HS-27A (cell line): ENCODE measurements around the gene CNN2.

Source experiments
- DNase-seq: peaks from one replicate; pipeline ENCODE4 v3.0.0-alpha.2; 2012; ENCODE audit warnings: low read depth, missing footprints

The CNN2 gene

DNA sequence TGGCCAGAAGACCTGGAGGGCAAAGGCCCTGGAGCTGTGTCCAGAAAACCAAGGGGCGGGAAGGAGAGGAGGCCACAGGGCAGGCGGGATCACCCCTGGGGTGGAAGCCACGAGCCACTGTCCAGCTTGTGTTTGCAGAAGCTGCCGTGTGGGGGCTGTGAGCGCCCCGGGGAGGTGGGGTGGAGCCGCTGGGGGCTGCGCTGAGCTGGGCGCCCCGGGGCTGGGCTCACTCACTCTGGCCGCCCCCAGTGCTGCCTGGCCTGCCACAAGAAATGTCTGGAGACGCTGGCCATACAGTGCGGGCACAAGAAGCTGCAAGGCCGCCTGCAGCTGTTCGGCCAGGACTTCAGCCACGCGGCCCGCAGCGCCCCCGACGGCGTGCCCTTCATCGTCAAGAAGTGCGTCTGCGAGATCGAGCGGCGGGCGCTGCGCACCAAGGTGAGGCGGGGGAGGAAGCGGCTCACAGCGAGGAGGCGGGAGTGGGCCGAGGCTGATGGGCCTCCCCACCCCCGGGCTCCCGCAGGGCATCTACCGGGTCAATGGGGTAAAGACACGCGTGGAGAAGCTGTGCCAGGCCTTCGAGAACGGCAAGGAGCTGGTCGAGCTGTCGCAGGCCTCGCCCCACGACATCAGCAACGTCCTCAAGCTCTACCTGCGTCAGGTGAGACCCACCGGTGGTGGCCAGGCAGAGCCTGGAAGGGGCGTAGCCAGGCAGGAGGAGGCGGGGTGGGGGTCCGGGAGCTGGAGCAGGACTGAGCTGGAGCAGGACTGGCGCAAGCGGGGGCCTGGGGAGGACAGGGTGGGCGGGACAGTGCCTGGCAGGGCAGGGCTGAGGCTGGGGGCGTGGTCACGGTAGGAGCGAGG is 55.1 kb downstream of the CNN2 start:
- no peak for DNase-seq

DNA sequence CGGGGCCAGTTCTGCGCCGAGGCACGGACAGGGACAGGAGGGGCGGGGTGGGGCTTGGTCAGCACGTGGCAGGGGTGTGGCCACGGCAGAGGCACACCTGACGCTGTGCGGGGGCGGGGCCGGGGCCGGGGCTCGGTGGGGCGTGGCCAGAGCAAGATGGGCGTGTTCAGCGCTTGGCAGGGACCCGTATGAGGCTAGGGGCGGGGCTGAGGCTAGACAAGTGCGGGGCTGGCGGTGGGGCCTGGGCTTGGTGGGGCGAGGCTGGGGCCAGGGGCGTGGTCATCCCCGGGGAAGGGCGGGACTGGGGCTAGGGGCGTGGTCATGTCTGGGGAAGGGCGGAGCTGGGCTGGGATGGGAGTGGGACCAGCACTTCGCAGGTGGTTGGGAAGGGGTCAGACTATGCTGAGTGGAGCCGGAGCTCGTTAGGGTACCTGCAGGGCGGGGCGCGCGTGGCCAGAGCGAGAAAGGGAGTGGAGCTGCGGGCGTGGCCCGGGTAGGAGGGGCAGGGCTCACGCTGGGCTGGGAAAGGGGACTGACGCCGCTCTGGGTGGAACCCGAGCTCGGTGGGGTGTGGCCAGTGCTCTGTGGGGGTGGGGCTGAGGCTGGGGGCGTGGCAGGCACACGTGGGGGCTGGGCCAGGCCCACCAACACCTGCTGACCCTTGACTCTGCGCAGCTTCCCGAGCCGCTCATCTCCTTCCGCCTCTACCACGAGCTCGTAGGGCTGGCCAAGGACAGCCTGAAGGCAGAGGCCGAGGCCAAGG is 55.9 kb downstream of the CNN2 start:
- no peak for DNase-seq

DNA sequence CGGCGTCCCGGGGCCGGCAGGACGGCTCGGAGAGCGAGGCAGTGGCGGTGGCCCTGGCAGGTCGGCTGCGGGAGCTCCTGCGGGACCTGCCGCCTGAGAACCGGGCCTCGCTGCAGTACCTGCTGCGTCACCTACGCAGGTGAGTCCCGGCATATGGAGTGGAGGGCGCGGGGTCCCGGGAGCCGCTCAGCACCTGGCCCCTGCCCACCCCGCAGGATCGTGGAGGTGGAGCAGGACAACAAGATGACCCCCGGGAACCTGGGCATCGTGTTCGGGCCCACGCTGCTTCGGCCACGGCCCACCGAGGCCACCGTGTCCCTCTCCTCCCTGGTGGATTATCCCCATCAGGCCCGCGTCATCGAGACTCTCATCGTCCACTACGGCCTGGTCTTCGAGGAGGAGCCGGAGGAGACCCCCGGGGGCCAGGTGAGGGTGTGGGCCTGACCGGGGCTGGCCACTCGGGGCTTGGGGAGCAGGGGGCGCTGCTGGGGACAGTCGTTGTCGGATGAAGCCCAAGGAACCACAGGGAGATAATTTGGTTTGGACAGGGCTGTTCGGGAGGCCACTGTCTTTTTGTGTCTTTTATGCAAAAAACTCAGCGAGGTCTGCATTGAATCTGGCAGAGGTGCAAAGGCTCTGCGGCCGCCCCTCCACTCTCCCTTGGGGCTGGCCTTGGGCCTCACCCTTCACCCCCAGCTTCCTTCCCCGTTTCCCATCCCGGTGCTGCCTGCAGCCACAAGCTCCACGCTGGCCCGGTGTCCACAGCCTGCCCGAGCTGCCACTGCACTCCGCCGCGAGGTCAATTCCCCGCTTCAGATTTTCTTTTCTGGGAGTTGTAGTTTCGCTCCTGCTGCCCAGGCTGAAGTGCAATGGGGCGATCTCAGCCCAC is 56.8 kb downstream of the CNN2 start:
- DNase-seq, result no peak

DNA sequence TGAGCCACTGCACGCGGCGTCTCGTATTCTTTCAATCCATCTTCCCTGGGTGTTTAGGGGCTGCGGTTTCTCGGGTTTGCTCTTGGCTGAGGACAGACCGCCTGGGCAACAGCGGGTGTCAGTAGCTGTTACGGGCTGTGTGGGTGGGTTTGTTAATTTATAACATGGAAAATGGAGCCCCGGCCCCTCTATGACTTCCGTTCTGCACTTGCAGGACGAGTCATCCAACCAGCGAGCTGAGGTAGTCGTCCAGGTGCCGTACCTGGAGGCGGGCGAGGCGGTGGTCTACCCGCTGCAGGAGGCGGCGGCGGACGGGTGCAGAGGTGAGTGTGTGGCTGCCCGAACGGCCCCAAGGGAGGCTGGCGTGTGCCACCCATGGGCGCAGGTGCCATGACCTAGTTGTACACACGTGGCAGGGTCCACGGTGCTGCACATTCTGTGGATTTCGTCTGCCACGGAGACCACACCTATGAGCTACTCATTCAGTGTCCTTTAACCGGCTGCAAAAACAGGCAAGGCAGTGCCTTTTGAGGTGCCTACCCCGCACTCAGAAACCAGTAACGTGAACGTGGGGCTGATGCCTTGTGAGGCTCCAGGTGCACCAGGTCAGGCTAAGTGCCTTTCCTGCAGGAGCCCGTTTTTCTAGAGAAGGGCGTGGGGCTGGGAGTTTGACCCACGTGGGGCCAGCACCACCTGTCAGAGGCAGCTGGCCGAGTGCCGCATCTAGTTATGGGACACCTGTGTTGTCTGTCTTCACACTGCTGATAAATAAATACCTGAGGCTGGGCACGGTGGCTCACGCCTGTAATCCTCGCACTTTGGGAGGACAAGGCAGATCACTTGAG is 57.8 kb downstream of the CNN2 start:
- DNase-seq, result no peak

DNA sequence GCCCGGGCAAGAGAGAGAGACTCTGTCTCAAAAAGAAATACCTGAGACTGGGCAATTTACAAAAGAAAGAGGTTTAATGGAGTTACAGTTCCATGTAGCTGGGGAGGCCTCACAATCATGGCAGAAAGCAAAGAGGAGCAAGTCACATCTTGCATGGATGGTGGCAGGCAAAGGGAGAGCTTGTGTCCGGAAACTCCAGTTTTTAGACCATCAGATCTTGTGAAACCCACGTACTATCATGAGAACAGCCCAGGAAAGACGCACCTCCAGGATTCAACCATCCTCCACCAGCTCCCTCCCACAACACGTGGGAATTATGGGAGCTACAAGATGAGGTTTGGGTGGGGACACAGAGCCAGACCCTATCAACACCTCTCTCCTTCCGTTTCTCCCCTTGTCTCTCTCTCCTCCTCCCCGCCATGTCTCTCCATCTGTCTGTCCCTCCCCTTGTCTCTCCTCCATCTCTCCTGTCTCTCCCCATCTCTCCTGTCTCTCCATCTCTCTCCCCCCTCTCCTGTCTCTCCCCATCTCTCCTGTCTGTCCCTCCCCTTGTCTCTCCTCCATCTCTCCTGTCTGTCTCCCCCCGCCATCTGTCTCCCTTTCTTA is 58.7 kb downstream of the CNN2 start:
- DNase-seq, result no peak

DNA sequence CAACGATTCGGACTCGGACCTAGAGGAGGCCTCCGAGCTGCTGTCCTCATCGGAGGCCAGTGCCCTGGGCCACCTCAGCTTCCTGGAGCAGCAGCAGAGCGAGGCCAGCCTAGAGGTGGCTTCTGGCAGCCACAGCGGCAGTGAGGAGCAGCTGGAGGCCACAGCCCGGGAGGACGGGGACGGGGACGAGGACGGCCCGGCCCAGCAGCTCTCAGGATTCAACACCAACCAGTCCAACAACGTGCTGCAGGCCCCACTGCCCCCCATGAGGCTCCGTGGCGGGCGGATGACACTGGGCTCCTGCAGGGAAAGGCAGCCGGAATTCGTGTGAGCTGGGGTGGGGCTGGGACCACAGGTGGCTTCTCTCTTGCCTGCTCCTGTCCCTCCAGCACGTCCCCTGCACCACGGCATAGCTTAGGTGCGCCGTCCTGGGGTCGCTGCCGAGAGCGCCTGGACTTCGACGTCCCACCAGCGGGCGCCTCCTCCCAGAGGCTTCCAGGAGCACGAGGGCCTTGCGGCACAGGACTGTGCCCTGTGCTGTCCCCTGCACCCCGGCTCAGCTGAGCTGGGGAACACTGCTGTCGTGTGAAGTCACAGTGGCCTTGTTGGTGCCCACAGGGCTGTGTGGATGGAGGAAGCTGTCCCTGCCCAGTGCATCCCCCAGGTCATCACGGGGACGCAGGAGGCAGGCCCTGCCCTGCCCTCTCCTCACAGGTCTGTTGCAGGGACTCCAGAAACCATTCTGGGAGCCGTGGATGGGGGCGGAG is 59.5 kb downstream of the CNN2 start:
- DNase-seq, result no peak

DNA sequence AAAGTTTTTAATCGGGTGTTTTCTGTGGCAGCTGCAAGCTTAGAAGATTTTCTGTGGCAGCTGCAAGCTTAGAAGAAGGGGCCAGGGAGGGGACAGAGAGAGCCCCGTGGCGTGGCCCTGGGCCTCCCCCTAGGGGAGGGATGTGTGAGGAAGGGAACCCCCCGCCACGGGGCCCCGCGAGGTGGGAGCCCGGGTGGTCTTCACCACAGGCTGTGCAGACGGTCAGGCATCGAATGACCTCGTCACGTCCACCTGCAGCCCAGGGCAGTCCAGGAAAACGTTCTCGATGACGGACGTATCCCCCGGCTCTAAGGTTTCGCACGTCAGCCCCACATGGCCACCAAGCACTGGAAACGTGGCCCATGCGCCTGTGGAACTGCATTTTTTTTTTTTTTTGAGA is 60.2 kb downstream of the CNN2 start:
- DNase-seq, result no peak

DNA sequence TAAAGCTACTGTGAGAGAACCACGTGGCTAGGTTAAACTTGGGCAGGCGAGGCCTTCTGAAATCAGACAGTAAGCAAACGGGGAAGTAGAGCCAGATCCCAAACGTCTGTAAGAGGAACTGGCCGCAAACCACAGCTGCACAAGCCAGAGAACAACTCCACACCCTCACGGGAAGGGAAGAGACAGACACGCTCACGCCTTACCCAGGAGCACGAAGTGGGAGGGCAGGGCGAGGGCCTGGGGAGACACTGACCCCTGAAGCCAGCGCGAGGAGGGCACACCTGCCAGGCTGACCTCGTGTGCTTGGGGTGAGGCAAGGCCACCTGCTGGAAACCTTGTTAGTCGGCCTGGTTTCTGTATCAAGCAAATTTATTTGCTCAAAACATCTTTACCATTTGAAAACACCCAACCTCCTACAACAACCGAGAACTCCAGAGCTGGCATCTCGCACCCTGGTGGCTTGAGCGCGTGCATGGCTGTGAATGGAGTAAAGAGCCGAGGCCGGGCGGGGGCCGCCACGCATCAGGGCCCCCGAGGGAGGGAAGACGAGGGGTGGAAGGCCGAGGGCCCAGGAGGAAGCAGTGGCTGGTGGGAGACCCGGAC is 61.5 kb downstream of the CNN2 start:
- DNase-seq, result no peak

DNA sequence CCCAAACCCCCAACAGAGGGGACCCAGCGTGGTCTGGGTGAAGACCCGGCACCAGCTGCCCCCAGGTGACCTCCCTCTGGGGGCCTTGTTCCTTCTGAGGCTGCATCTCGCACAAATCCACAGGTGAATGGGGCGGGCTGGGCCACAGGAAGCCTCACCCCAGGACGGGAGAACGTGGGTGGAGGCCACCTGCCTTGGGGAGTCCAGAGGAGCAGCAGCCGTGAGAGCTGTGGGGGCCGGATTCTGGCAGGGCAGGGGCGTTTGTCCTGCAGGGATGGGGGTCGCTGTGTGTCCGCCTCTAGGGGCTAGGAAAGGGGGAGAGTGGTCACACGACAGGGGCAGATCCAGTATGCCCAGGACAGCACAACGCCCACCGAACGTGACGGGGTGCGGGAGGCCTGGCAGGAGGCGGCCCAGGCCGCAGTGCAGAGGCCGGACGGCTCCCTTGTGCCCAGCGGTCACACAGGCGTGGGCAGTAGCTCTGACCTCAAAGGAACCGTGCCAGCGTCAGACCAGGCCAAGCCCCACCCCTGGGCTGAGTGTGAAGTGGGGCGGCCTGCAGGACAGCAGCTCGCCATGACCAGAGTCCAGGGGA is 62.1 kb downstream of the CNN2 start:
- no peak for DNase-seq
